ENCODE results near the gene HELZ. TPM values are rescaled to one million over a fixed set of nuclear protein-coding genes. Genes with fewer than 3 reads are reported as not detected.

Gene HELZ
- total and polyA plus RNA-seq, 2 donors (not counting 3 experiments of a cell fraction or from before 2014, with no cell fraction given), result 8.0 to 47.3 TPM

DNA sequence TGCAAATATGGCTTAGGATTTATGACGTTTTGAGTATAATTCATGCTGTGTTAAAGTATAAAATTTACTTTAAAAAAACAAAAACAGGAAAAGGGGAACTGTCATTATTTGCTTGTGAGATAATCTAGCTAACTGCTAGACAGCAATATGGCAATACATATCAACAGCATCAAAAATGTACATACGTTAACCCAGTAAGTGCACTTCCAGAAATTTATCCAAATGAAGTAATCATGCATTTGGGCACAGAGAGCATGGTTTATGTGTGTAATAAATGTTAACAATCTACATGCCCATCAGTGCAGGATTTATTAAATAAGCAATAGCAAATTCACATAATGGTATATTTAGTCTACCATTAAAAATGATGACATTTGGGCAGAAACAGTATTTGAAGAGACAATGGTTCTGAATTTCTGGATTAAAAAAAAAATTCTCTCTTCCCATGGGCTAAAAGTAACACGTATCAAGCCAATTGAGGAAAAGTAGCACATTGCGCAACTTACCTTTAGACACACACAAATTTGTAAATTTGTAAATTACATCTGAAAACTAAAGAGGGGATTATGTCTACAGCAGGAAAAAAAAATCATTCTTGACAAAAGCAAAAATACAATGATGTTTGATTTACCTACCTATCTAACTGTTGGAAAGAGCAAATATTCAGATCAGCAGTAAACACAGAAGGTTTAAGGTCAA is 120.4 kb downstream of the HELZ start:
- FAIRE-seq (no peak), DNase-seq (ENCODE audit: low read depth, low spot score) (no peak)
- CTCF ChIA-PET, result no interaction called here
- intact Hi-C loops (cut with micrococcal nuclease) (no loop called here), dilution Hi-C loops (cut with MboI; ENCODE audit: extremely low pct_ligation_motif_present, low sequenced_read_pairs) (no loop called here)
- Histone ChIP-seq H3K9me1 (replicated peaks; ENCODE audit: control insufficient read depth, extremely low read depth, insufficient read depth, low read length) (no peaks in the 10 kb centered on the region), H3K9me3 (replicated peaks; ENCODE audit: control insufficient read depth, insufficient read depth, low read length) (no peaks in the 10 kb centered on the region), H3K27me3 (ENCODE audit: control insufficient read depth in 2 of 2, insufficient read depth in 2 of 2, low read length in 2 of 2) (no peaks in the 10 kb centered on the region), H3K4me2 (ENCODE audit: insufficient read depth, low read length) (no peak overlapping the region), H3K9ac (replicated peaks; ENCODE audit: extremely low read depth, insufficient read depth, low read length) (no peak overlapping the region), H3K4me3 (replicated peaks in 1 of 3; ENCODE audit: insufficient read depth in 1 of 3, low read depth in 1 of 3, low read length in 3 of 3) (no peak overlapping the region), H2AFZ (ENCODE audit: low read depth, low read length) (no peak overlapping the region), H3K79me2 (ENCODE audit: control insufficient read depth, insufficient read depth, low read length) (no peaks in the 10 kb centered on the region), H3K36me3 (ENCODE audit: control insufficient read depth in 2 of 2, extremely low read depth in 1 of 2, insufficient read depth in 2 of 2, low read length in 2 of 2) (peaks cover 0 to 10% of the 10 kb centered on the region in 2 experiments), H3K27ac (ENCODE audit: insufficient read depth, low read depth, low read length) (no peak overlapping the region), H4K20me1 (replicated peaks; ENCODE audit: control insufficient read depth, extremely low read depth, insufficient read depth, low read length) (no peaks in the 10 kb centered on the region), H3K4me1 (ENCODE audit: control insufficient read depth, extremely low read depth, insufficient read depth, low read length) (no peaks in the 10 kb centered on the region)
- no TSS peak for BruUV-seq (replicated peaks)
- POLR2A ChIA-PET, result no interaction called here
- TF ChIP-seq JUN (IDR thresholded peaks at IDR 0.05; ENCODE audit: borderline replicate concordance, insufficient read depth, insufficient read length, low read depth) (no peak), EZH2 (IDR thresholded peaks at IDR 0.05; ENCODE audit: borderline replicate concordance, low read depth, low read length, severe bottlenecking) (no peak), MYC (IDR thresholded peaks at IDR 0.05; ENCODE audit: low read depth, low read length) (no peak), POLR2AphosphoS5 (IDR thresholded peaks at IDR 0.05; ENCODE audit: insufficient read depth, low read depth, low read length) (no peak), POLR2A (IDR thresholded peaks at IDR 0.05; ENCODE audit: low read depth, low read length) (no peak)
- TF ChIP-seq, protein P1, sequence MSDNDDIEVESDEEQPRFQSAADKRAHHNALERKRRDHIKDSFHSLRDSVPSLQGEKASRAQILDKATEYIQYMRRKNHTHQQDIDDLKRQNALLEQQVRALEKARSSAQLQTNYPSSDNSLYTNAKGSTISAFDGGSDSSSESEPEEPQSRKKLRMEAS (IDR thresholded peaks at IDR 0.05; ENCODE audit: insufficient read depth, insufficient read length), result no peak
- TF ChIP-seq, protein P2, sequence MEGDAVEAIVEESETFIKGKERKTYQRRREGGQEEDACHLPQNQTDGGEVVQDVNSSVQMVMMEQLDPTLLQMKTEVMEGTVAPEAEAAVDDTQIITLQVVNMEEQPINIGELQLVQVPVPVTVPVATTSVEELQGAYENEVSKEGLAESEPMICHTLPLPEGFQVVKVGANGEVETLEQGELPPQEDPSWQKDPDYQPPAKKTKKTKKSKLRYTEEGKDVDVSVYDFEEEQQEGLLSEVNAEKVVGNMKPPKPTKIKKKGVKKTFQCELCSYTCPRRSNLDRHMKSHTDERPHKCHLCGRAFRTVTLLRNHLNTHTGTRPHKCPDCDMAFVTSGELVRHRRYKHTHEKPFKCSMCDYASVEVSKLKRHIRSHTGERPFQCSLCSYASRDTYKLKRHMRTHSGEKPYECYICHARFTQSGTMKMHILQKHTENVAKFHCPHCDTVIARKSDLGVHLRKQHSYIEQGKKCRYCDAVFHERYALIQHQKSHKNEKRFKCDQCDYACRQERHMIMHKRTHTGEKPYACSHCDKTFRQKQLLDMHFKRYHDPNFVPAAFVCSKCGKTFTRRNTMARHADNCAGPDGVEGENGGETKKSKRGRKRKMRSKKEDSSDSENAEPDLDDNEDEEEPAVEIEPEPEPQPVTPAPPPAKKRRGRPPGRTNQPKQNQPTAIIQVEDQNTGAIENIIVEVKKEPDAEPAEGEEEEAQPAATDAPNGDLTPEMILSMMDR (IDR thresholded peaks at IDR 0.05; ENCODE audit: extremely low read depth in 1 of 2, insufficient read depth in 1 of 2, low read depth in 1 of 2, low read length in 2 of 2), result no peak
